Caco-2 (cell line): ENCODE data around the gene SYNJ1. TPM values are rescaled to one million over a fixed set of nuclear protein-coding genes. Genes with fewer than 3 reads are reported as not detected.

ENCODE experiments used
- BruUV-seq: library from RNA; stranded (reverse); fragments of 400-500 nt; replicated peaks from 2 replicates; lab custom pipeline; 2021; lab: Mats Ljungman, UMichigan
- CTCF ChIA-PET: fragments of 300-600 bp; sonication (Branson Sonifier 250); formaldehyde crosslinking; loops from one replicate; lab custom pipeline; 2022; ENCODE audit warnings: antibody characterized with exemption; lab: Charles Lee
- POLR2A ChIA-PET: fragments of 300-600 bp; sonication (Branson Sonifier 250); formaldehyde crosslinking; loops from one replicate; lab custom pipeline; 2022; ENCODE audit warnings: antibody characterized with exemption; lab: Charles Lee
- DNase-seq, 2 experiments: peaks; one replicate each; pipeline versions ENCODE4 v3.0.0 to v3.0.0-alpha.2; 2020 to 2022
- H3K27me3 ChIP-seq: replicated peaks from 2 replicates; pipeline ENCODE4 v1.6.0; 2011; ENCODE audit warnings: low read length; ENCODE audit not compliant: control insufficient read depth, insufficient read depth
- H3K36me3 ChIP-seq: 2 replicates; pipeline ENCODE4 v1.5.1; 2011; ENCODE audit warnings: low read length; ENCODE audit not compliant: control insufficient read depth, insufficient read depth
- H3K4me1 ChIP-seq: fragments of 250-450 bp; sonication (Bioruptor Pico); 2 replicates; pipeline ENCODE4 v1.5.1; 2020; ENCODE audit warnings: mild to moderate bottlenecking
- H3K4me3 ChIP-seq: 2 replicates; pipeline ENCODE4 v1.5.1; 2011; ENCODE audit warnings: low read depth, mild to moderate bottlenecking, control low read depth, low read length
- H3K9me3 ChIP-seq: fragments of 250-450 bp; sonication (Bioruptor Pico); 2 replicates; pipeline ENCODE4 v1.5.1; 2020; ENCODE audit warnings: mild to moderate bottlenecking, moderate library complexity
- H3K27ac Mint-ChIP-seq: one replicate; pipeline ENCODE4 v1.8.0; 2022; ENCODE audit warnings: mixed read lengths; ENCODE audit not compliant: unreplicated experiment
- H3K27me3 Mint-ChIP-seq: one replicate; pipeline ENCODE4 v1.8.0; 2022; ENCODE audit warnings: mixed read lengths; ENCODE audit not compliant: insufficient read depth, unreplicated experiment
- H3K36me3 Mint-ChIP-seq: one replicate; pipeline ENCODE4 v1.8.0; 2022; ENCODE audit warnings: mild to moderate bottlenecking, mixed read lengths; ENCODE audit not compliant: insufficient read depth, unreplicated experiment
- H3K4me1 Mint-ChIP-seq: one replicate; pipeline ENCODE4 v1.8.0; 2022; ENCODE audit warnings: low read depth, mixed read lengths; ENCODE audit not compliant: unreplicated experiment
- H3K4me3 Mint-ChIP-seq: one replicate; pipeline ENCODE4 v1.8.0; 2022; ENCODE audit warnings: mild to moderate bottlenecking, moderate library complexity, mixed read lengths; ENCODE audit not compliant: unreplicated experiment
- H3K9me3 Mint-ChIP-seq: one replicate; pipeline ENCODE4 v1.8.0; 2022; ENCODE audit warnings: mixed read lengths; ENCODE audit not compliant: unreplicated experiment
- intact Hi-C: fragments of 100-400 bp; cut with micrococcal nuclease; formaldehyde crosslinking; loops from one replicate; pipeline ENCODE4 v1.10.0; 2022; ENCODE audit not compliant: unreplicated experiment
- total RNA-seq: library from RNA; stranded (reverse); gene quantifications from 2 replicates; pipeline ENCODE4 v1.2.3, GENCODE V29; 2022
- TF ChIP-seq, protein P1 (sequence below), 2 experiments: fragments of 200-600 bp in 1 of 2; IDR thresholded peaks; 1 replicate in 1 of 2; 2 replicates in 1 of 2; pipeline versions ENCODE4 v1.5.1 to v1.8.0; 2011 to 2022; ENCODE audit warnings: antibody characterized with exemption in 1 of 2, control low read depth in 1 of 2, inconsistent platforms in 1 of 2, low read depth in 1 of 2, low read length in 1 of 2, mild to moderate bottlenecking in 1 of 2, moderate library complexity in 1 of 2; ENCODE audit not compliant: insufficient read depth in 1 of 2, severe bottlenecking in 1 of 2, unreplicated experiment in 1 of 2

Gene SYNJ1
- total RNA-seq, 1 experiment from 2014 or later = 8.3 TPM

DNA sequence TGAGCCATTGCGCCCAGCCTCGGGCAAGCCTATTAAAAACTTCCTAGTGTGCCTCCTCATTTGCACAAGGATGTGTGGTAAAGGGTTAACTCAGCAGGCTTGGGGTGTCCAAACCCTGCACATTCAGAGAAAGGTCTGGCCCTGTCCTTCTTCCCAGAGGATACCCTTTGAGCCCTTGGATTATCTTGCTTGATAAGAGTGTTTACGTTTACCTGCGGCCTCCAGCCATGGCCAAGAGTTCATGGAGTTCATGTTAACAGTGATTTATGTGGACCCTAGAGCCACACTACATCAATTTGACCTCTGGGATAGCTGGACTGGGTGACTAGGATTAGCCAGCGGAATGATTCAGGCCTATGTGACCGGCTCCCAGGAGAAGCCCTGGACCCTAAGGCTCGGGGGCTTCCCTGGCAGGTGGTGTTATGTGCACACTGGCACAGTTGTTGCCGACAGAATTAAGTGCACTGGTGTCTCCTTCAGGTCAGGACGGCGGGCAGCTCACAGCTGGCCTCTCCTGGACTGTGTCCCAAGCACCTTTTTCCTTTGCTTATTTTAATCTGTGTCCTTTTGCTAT lies 134.8 kb downstream of the SYNJ1 start:
- BruUV-seq = no TSS peak
- Histone ChIP-seq H3K4me3 (no peak overlapping the region), H3K9me3 (no peaks in the 10 kb centered on the region), H3K27me3 (no peaks in the 10 kb centered on the region), H3K36me3 (no peaks in the 10 kb centered on the region), H3K4me1 (peaks cover 20% of the 10 kb centered on the region)
- DNase-seq = peak; percentile 79 to 90
- ChIA-PET POLR2A (no interaction called here), CTCF (interaction anchor here (0.5 to 1.4 kb wide), 4 partner anchors 9 to 234 kb away, joined by 3 to 8 read pairs (median 4); no protein-coding TSS in a partner anchor)
- intact Hi-C loops = loop anchor here (1.0 to 2.0 kb wide), 2 partner anchors 24 to 160 kb away; no protein-coding TSS in a partner anchor
- Mint-ChIP-seq H3K36me3 (peaks cover 5% of the 10 kb centered on the region), H3K4me1 (peaks cover 10% of the 10 kb centered on the region), H3K4me3 (peak overlapping the region; percentile 52), H3K27ac (no peak overlapping the region), H3K27me3 (no peaks in the 10 kb centered on the region), H3K9me3 (no peaks in the 10 kb centered on the region)
- TF ChIP-seq, protein P1, sequence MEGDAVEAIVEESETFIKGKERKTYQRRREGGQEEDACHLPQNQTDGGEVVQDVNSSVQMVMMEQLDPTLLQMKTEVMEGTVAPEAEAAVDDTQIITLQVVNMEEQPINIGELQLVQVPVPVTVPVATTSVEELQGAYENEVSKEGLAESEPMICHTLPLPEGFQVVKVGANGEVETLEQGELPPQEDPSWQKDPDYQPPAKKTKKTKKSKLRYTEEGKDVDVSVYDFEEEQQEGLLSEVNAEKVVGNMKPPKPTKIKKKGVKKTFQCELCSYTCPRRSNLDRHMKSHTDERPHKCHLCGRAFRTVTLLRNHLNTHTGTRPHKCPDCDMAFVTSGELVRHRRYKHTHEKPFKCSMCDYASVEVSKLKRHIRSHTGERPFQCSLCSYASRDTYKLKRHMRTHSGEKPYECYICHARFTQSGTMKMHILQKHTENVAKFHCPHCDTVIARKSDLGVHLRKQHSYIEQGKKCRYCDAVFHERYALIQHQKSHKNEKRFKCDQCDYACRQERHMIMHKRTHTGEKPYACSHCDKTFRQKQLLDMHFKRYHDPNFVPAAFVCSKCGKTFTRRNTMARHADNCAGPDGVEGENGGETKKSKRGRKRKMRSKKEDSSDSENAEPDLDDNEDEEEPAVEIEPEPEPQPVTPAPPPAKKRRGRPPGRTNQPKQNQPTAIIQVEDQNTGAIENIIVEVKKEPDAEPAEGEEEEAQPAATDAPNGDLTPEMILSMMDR (IDR thresholded peaks at IDR 0.05; ENCODE audit: insufficient read depth in 1 of 2, low read depth in 1 of 2, low read length in 1 of 2, severe bottlenecking in 1 of 2, unreplicated experiment in 1 of 2) = no peak

DNA sequence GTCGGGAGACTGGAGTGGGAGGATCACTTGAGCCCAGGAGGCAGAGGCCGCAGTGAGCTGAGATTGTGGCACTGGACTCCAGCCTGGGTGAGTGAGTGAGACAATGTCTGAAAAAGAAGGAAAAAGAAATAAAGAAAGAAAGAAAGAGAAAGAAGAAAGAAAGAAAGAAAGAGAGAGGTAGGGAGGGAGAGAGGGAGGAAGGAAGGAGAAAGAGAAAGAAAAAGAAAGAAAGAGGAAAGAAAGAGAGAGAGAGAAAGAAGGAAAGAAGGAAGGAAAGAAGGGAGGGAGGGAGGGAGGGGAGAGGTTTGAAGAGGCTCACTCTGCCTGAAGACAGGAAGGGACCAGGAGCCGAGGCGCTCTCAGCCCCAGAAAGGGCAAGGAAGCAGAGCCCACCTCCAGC lies 137.7 kb downstream of the SYNJ1 start:
- peaks cover 10% of the 10 kb centered on the region for H3K4me1 Mint-ChIP-seq
- intact Hi-C loops = no loop called here
- ChIA-PET POLR2A (no interaction called here), CTCF (interaction anchor here (0.7 kb wide), 1 partner anchor 111 kb away, joined by 3 read pairs; no protein-coding TSS in a partner anchor)
- H3K9me3 Mint-ChIP-seq = no peaks in the 10 kb centered on the region
- Histone ChIP-seq H3K4me1 (peaks cover 33% of the 10 kb centered on the region), H3K27me3 (no peaks in the 10 kb centered on the region), H3K4me3 (no peak overlapping the region), H3K9me3 (no peaks in the 10 kb centered on the region), H3K36me3 (no peaks in the 10 kb centered on the region)
- no peak for DNase-seq
- H3K27me3 Mint-ChIP-seq = no peaks in the 10 kb centered on the region
- H3K4me3 Mint-ChIP-seq = no peak overlapping the region
- no peak overlapping the region for H3K27ac Mint-ChIP-seq
- no TSS peak for BruUV-seq
- TF ChIP-seq, protein P1 (IDR thresholded peaks at IDR 0.05; ENCODE audit: insufficient read depth in 1 of 2, low read depth in 1 of 2, low read length in 1 of 2, severe bottlenecking in 1 of 2, unreplicated experiment in 1 of 2) = no peak
- H3K36me3 Mint-ChIP-seq = no peaks in the 10 kb centered on the region

DNA sequence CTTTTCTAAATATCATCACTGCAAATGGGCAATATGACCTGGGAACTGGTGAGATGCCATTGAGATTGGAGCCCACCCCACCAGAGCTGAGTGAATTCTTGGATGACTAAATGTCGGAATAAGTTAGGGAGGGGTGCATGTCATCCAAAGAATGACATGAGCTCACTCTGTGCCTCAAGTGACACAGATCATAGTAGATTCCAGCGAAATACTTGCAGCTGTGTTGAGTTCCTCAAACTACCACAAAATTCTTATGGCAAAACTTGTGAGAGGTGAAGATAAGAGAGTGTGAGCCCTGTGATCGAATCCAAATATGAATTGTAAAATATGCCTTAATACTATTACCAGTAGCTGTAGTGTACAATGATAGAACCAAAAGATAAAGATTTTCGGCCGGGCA lies 140.2 kb downstream of the SYNJ1 start:
- Histone ChIP-seq H3K4me1 (peaks cover 24% of the 10 kb centered on the region), H3K36me3 (no peaks in the 10 kb centered on the region), H3K9me3 (no peaks in the 10 kb centered on the region), H3K4me3 (no peak overlapping the region), H3K27me3 (no peaks in the 10 kb centered on the region)
- no peaks in the 10 kb centered on the region for H3K36me3 Mint-ChIP-seq
- TF ChIP-seq, protein P1 (IDR thresholded peaks at IDR 0.05; ENCODE audit: insufficient read depth in 1 of 2, low read depth in 1 of 2, low read length in 1 of 2, severe bottlenecking in 1 of 2, unreplicated experiment in 1 of 2) = no peak
- H3K27ac Mint-ChIP-seq = no peak overlapping the region
- ChIA-PET POLR2A (no interaction called here), CTCF (interaction anchor here (1.0 kb wide), 2 partner anchors 13 to 18 kb away, joined by 3 to 7 read pairs; no protein-coding TSS in a partner anchor)
- intact Hi-C loops = no loop called here
- no peak for DNase-seq
- H3K4me3 Mint-ChIP-seq = no peak overlapping the region
- no peaks in the 10 kb centered on the region for H3K9me3 Mint-ChIP-seq
- no peaks in the 10 kb centered on the region for H3K27me3 Mint-ChIP-seq
- H3K4me1 Mint-ChIP-seq = peaks cover 1% of the 10 kb centered on the region
- no TSS peak for BruUV-seq
